ENCODE measurements around the gene ZCCHC12.
A peak's percentile ranks its signal among the peaks of the same experiment; 100 is the strongest.

The ZCCHC12 gene

GRCh38 chrX:118853596-118853995 is 30.0 kb downstream of the ZCCHC12 start:
- DNase-seq (ENCODE audit: low read depth in 1 of 2, low spot score in 1 of 2): no peak
- TF ChIP-seq JUND (IDR thresholded peaks at IDR 0.05; ENCODE audit: low read depth): no peak
- in situ Hi-C loops (cut with HindIII; ENCODE audit: low pct_unique_long_range_greater_than_20kb, low sequenced_read_pairs): no loop called here

DNA sequence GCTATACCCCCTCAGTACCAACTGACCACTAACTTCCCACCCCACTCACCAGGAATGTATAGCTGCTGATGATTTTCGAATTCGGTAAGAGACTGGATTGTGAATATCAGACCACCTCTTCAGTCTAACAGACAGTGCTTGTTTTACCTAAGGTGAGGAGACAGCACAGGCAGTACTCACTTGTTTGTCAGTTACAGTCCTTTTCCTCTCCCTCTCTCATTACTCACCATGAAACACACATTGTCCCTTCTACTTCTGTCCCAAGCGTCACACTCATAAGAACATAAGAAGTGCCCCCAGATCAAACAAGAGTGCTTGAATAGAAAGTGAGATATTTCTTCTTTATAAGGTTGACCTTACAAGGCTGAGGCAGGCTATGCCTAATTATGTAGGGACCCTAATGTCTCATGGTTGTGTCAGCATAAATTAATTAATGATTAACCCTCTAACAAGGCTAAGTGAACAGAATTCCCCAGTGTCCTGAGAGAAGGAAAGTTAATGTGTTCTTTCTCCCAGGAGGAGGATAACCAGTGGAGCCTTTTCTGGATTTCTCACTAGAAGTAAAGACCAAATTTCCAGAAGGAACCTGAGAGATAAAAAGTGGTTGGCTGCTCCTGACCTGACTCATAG is 32.2 kb downstream of the ZCCHC12 start:
- in situ Hi-C loops (cut with HindIII; ENCODE audit: low pct_unique_long_range_greater_than_20kb, low sequenced_read_pairs): no loop called here
- no peak for DNase-seq (ENCODE audit: low read depth in 1 of 2, low spot score in 1 of 2)
- no peak for TF ChIP-seq JUND (IDR thresholded peaks at IDR 0.05; ENCODE audit: low read depth)

DNA sequence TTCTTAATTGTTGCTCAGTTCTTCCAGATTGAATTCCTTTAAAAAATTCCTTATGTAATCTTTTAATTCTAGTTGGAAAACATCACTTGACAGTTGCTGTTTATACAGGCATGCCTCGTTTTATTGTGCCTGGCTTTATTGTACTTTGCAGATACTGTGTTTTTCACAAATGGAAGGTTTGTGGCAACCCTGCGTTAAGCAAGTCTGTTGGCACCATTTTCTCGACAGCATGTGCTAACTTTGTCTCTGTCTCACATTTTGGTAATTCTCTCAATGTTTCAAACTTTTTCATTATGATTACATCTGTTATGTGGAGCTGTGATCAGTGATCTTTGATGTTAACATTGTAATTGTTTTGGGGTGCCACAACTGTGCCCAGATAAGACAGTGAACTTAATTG is 33.4 kb downstream of the ZCCHC12 start:
- TF ChIP-seq JUND (IDR thresholded peaks at IDR 0.05; ENCODE audit: low read depth): no peak
- in situ Hi-C loops (cut with HindIII; ENCODE audit: low pct_unique_long_range_greater_than_20kb, low sequenced_read_pairs): no loop called here

DNA sequence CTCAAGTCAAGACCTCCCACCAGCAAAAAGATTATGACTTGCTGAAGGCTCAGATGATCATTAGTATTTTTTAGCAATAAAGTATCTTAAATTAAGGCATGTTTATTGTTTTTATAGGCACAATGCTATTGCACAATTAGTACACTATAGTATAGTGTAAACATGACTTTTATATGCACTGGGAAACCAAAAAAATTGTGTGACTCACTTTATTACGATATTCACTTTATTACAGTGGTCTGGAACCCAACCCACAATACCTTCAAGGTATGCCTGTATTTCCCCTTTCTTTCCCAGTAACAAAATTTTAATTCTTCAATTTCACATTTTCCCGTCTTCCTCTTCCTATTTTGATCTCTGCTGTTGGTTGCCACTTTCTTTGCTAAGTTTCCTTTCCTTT is 37.7 kb downstream of the ZCCHC12 start:
- DNase-seq (ENCODE audit: low read depth in 1 of 2, low spot score in 1 of 2): no peak
- no peak for TF ChIP-seq JUND (IDR thresholded peaks at IDR 0.05; ENCODE audit: low read depth)
- in situ Hi-C loops (cut with HindIII; ENCODE audit: low pct_unique_long_range_greater_than_20kb, low sequenced_read_pairs): no loop called here

More for the DNA sequence above, 33.4 kb downstream of the ZCCHC12 start:
- DNase-seq (ENCODE audit: low read depth in 1 of 2, low spot score in 1 of 2): no peak

GRCh38 chrX:118862091-118862490 is 38.5 kb downstream of the ZCCHC12 start:
- in situ Hi-C loops (cut with HindIII; ENCODE audit: low pct_unique_long_range_greater_than_20kb, low sequenced_read_pairs): no loop called here

DNA sequence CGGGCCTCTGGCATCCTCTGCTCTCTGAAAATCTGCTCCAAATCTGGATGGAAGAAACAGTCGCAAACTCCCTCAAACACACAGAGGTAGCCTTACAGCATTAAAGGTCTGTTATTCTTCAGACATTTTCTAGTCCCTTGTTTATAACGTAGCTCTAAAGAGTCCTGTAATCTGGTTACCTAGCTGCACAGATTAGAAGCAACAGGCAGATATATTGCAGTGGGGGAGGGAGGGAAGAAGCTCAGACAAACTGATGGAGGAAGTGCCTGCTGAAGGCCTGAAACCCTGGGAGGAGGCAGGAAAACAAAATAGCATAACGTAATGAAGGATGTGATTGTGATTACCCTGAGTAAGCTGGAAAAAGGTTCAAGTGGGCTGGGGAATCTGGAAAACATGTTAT is 39.4 kb downstream of the ZCCHC12 start:
- no peak for DNase-seq (ENCODE audit: low read depth in 1 of 2, low spot score in 1 of 2)
- TF ChIP-seq JUND (IDR thresholded peaks at IDR 0.05; ENCODE audit: low read depth): no peak
- in situ Hi-C loops (cut with HindIII; ENCODE audit: low pct_unique_long_range_greater_than_20kb, low sequenced_read_pairs): no loop called here

More at GRCh38 chrX:118862091-118862490, 38.5 kb downstream of the ZCCHC12 start:
- DNase-seq (ENCODE audit: low read depth in 1 of 2, low spot score in 1 of 2): no peak
- no peak for TF ChIP-seq JUND (IDR thresholded peaks at IDR 0.05; ENCODE audit: low read depth)

- in situ Hi-C loops (cut with HindIII; ENCODE audit: low pct_unique_long_range_greater_than_20kb, low sequenced_read_pairs): no loop called here
- DNase-seq (ENCODE audit: low read depth in 1 of 2, low spot score in 1 of 2): no peak
- no peak for TF ChIP-seq JUND (IDR thresholded peaks at IDR 0.05; ENCODE audit: low read depth)
These were observed 40.5 kb downstream of the ZCCHC12 start for GRCh38 chrX:118864063-118864635.

DNA sequence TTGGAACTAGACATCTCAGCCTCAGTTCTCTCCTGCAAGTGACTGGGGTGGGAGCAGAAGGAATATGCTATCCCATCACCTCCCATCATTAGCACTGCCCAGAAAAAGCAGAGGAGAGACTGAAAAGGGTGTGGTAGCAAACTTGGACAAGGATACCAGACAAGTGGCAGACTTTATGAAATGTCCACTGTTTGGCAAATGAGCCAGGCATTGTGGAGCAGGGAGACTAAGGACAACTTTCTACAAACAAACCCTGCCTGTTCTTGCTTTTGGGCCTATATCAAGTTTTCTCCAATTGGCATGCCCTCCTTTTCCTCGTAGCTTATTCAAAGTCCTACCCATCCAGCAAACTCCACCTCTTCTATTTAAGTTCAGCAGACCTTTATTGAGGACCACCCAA is 41.6 kb downstream of the ZCCHC12 start:
- DNase-seq (ENCODE audit: low read depth in 1 of 2, low spot score in 1 of 2): no peak
- in situ Hi-C loops (cut with HindIII; ENCODE audit: low pct_unique_long_range_greater_than_20kb, low sequenced_read_pairs): no loop called here
- TF ChIP-seq JUND (IDR thresholded peaks at IDR 0.05; ENCODE audit: low read depth): no peak

GRCh38 chrX:118867251-118867650 is 43.6 kb downstream of the ZCCHC12 start:
- no peak for TF ChIP-seq JUND (IDR thresholded peaks at IDR 0.05; ENCODE audit: low read depth)
- in situ Hi-C loops (cut with HindIII; ENCODE audit: low pct_unique_long_range_greater_than_20kb, low sequenced_read_pairs): no loop called here
- DNase-seq (ENCODE audit: low read depth in 1 of 2, low spot score in 1 of 2): no peak

DNA sequence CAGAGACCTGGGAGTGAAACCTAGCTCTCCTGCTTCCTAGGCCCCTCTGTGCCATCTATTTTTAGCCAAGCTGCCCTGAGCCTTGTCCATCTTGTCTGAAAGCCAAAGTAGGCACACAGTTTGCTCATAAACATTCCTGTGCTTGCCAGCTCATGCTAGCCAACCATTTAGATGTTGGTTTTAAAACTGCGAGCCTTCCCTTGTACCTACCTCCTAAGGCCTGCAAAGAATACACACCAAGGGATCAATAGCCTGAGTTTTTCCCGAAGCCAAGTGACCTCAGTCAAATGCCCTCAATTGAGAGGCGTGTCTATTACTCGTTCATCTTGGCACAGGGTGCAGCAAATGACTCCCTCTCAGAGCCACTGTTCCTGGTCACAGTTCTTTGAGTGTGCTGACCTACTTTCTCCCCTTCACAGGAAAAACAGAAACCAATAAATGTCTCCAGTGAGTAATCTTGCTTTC is 48.5 kb downstream of the ZCCHC12 start:
- DNase-seq (ENCODE audit: low read depth in 1 of 2, low spot score in 1 of 2): peak; percentile 4 to 23
- in situ Hi-C loops (cut with HindIII; ENCODE audit: low pct_unique_long_range_greater_than_20kb, low sequenced_read_pairs): no loop called here
- no peak for TF ChIP-seq JUND (IDR thresholded peaks at IDR 0.05; ENCODE audit: low read depth)
